H1 (cell line): ENCODE measurements around the gene ST6GALNAC4. TPM values are rescaled to one million over a fixed set of nuclear protein-coding genes. Genes with fewer than 3 reads are reported as not detected.

Experiments
- ASH2L ChIP-seq: fragments of 200-600, 300-600 bp; sonication (generic); IDR thresholded peaks from one replicate; pipeline ENCODE4 v1.7.1; 2017; ENCODE audit warnings: low read length
- RBBP5 ChIP-seq: IDR thresholded peaks from 2 replicates; pipeline ENCODE4 v1.7.1; 2012; ENCODE audit warnings: low read depth, mild to moderate bottlenecking, inconsistent platforms, low read length, moderate library complexity, borderline replicate concordance
- RFX5 ChIP-seq: IDR thresholded peaks from 2 replicates; pipeline ENCODE4 v1.6.1; 2011; ENCODE audit warnings: low read depth, low read length, improper control_type of control experiment, borderline replicate concordance
- TAF1 ChIP-seq: IDR thresholded peaks from 2 replicates; pipeline ENCODE4 v1.6.1; 2011; ENCODE audit warnings: mild to moderate bottlenecking, low read depth, low read length
- polyA plus RNA-seq, 7 experiments: library from polyadenylated mRNA; depleted of rRNA in 3 of 7; stranded (reverse) in 5 of 7; unstranded in 2 of 7; fragments of >200 nt in 5 of 7; fragments of 200-250 nt in 2 of 7; gene quantifications; 1 replicate in 5 of 7; 2 replicates in 1 of 7; 4 replicates in 1 of 7; pipeline versions ENCODE4 v1.2.1 to v1.2.3, GENCODE V29; 2011 to 2013; ENCODE audit warnings: missing spikeins in 2 of 7, mixed read lengths in 2 of 7
- total RNA-seq: library from RNA; stranded (reverse); fragmentation: NEBNext Ultra II Directional; extraction: Animal tissue kit (Norgen Biotek cat#: 25700); gene quantifications from 2 replicates; pipeline ENCODE4 v1.2.1, GENCODE V29; 2021
- TF ChIP-seq, protein P1 (sequence below): IDR thresholded peaks from 2 replicates; pipeline ENCODE4 v1.6.1; 2011; ENCODE audit warnings: low read length, improper control_type of control experiment

Gene ST6GALNAC4
- total and polyA plus RNA-seq, 2 of the 8 experiments (the other 6 are each of a cell fraction or from before 2014, with no cell fraction given): 21.8 to 34.1 TPM

DNA sequence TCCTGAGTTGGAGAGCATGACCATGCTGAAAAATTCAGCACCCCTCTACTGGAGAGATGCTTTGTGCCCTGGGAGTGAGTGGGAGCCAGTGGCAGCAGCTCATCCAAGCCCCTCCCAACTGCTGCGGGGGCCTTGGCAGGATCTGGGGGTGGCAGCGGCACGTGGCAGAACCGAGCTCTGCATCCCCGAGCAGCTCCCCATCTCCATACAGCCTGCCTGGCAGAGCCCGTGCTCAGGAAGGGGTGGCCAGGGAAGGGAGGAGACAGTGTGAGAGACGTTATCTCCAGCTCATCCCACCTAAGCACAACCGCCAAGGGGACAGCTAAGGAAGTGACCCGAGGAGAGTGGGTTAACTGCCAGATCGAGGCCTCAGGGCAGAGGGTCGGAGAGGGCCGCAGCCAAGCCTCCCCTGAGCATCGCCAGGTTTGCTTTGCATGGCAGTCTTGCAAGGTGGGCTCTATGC, 38.0 kb upstream of the ST6GALNAC4 start (continued):
- TF ChIP-seq, protein P1, sequence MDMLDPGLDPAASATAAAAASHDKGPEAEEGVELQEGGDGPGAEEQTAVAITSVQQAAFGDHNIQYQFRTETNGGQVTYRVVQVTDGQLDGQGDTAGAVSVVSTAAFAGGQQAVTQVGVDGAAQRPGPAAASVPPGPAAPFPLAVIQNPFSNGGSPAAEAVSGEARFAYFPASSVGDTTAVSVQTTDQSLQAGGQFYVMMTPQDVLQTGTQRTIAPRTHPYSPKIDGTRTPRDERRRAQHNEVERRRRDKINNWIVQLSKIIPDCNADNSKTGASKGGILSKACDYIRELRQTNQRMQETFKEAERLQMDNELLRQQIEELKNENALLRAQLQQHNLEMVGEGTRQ: no peak
- no peak for TF ChIP-seq RBBP5
- no peak for TF ChIP-seq ASH2L
- no peak for TF ChIP-seq RFX5
- no peak for TF ChIP-seq TAF1
